ENCODE data around the gene OST4.
A peak's percentile ranks its signal among the peaks of the same experiment; 100 is the strongest.
"Not testable (repeated sequence)": the region's sequence is repeated elsewhere in the genome, so short reads cannot be mapped to it uniquely, and the experiment has no call there.

Gene OST4

GRCh38 chr2:27078267-27079194, 7.1 kb upstream of the OST4 start, which contains the start of gene EMILIN1:
TSS of gene EMILIN1 (plus strand) at chr2:27078615. CDS start at chr2:27079066, 451 bp downstream.
- H3K4me3 ChIP-seq (ENCODE audit: control insufficient read depth, low read depth, low read length), result peak within 1 kb of the TSS; percentile 92
- peak; percentile 89 for DNase-seq (ENCODE audit: low read depth)
- TF ChIP-seq CTCF (IDR thresholded peaks at IDR 0.05; ENCODE audit: control insufficient read depth, insufficient read depth, low read depth, low read length, missing control alignments), result no peak

GRCh38 chr2:27077231-27077630, 5.8 kb upstream of the OST4 start:
- no peak overlapping the region for H3K4me3 ChIP-seq (ENCODE audit: control insufficient read depth, low read depth, low read length)
- no peak for DNase-seq (ENCODE audit: low read depth)
- no peak for TF ChIP-seq CTCF (IDR thresholded peaks at IDR 0.05; ENCODE audit: control insufficient read depth, insufficient read depth, low read depth, low read length, missing control alignments)

- no peak for TF ChIP-seq CTCF (IDR thresholded peaks at IDR 0.05; ENCODE audit: control insufficient read depth, insufficient read depth, low read depth, low read length, missing control alignments)
Measured at GRCh38 chr2:27076323-27076722, 4.9 kb upstream of the OST4 start.

GRCh38 chr2:27075566-27075871, 4.1 kb upstream of the OST4 start:
- DNase-seq (ENCODE audit: low read depth); H3K4me3 ChIP-seq (ENCODE audit: control insufficient read depth, low read depth, low read length): not testable (repeated sequence)

More at GRCh38 chr2:27076323-27076722, 4.9 kb upstream of the OST4 start:
- DNase-seq (ENCODE audit: low read depth), result no peak
- no peak overlapping the region for H3K4me3 ChIP-seq (ENCODE audit: control insufficient read depth, low read depth, low read length)

- TF ChIP-seq CTCF (IDR thresholded peaks at IDR 0.05; ENCODE audit: control insufficient read depth, insufficient read depth, low read depth, low read length, missing control alignments), result no peak
- H3K4me3 ChIP-seq (ENCODE audit: control insufficient read depth, low read depth, low read length), result no peak overlapping the region
- DNase-seq (ENCODE audit: low read depth), result no peak
Measured at GRCh38 chr2:27074738-27075565, 3.5 kb upstream of the OST4 start.

GRCh38 chr2:27073782-27074181, 2.3 kb upstream of the OST4 start:
- no peak for DNase-seq (ENCODE audit: low read depth)
- TF ChIP-seq CTCF (IDR thresholded peaks at IDR 0.05; ENCODE audit: control insufficient read depth, insufficient read depth, low read depth, low read length, missing control alignments), result no peak
- no peak overlapping the region for H3K4me3 ChIP-seq (ENCODE audit: control insufficient read depth, low read depth, low read length)

GRCh38 chr2:27072920-27073319, 1.5 kb upstream of the OST4 start:
- no peak for TF ChIP-seq CTCF (IDR thresholded peaks at IDR 0.05; ENCODE audit: control insufficient read depth, insufficient read depth, low read depth, low read length, missing control alignments)
- no peak overlapping the region for H3K4me3 ChIP-seq (ENCODE audit: control insufficient read depth, low read depth, low read length)

More at GRCh38 chr2:27072920-27073319, 1.5 kb upstream of the OST4 start:
- no peak for DNase-seq (ENCODE audit: low read depth)
